Measurements from ENCODE around the gene UTF1.

The UTF1 gene

DNA sequence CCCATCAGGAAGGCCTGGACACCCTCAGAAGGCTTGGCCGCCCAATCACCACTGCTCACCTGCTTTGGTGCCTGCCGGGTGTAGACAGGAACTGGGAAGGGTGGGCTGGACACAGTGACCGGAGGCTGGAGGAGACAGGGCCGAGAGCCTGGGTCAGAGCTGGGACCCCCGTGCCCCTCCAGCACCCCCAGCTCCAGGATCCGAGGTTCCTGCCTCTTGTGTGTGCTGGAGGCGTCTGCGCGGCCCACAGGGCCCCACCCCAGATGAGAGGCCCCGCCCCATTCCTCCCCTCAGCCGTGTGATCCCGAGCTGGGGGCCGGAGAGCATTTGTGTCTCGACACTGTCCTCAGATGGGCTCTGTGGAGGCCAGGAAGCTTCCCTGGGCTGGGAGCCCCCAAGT, 37.3 kb downstream of the UTF1 start:
- DNase-seq = no peak

DNA sequence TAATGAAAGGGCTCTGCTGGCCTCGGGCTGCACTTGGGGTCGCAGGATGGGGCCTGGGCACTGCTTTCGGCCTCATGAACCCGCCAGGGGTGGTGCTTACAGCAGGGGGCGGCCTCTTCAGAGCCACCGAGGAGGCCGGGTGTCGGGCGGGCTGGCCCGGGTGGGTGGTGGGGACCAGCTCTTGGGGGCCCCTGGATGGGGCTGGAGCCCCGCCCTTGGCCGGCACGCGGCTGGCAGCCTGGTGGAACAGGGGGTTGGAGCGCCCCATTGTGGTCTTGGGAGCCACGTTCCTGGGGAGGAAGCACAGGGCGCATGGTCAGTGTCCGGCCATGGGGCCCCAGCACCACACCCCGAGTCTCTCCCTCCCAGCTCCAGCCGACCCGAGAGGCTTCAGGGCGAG, 37.8 kb downstream of the UTF1 start:
- DNase-seq = no peak

DNA sequence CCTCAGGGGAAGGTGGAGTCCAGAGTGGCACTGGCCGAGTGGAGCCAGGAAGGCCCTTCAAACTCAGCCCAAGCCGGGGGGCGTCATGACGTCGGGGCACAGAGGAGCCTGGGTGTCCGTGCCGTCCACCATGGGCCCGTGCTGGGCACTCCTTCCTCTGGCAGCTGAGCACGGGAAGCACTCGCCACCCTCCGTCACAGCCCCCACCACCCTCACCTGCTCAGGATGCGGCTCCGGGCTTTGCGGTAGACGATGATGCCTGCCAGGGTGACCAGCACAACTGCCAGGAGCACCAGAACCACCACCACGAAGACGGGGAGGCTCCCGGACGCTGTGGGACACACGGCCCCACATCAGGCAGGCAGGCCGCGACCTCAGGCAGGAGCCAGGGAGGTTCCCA, 38.5 kb downstream of the UTF1 start:
- no peak for DNase-seq

DNA sequence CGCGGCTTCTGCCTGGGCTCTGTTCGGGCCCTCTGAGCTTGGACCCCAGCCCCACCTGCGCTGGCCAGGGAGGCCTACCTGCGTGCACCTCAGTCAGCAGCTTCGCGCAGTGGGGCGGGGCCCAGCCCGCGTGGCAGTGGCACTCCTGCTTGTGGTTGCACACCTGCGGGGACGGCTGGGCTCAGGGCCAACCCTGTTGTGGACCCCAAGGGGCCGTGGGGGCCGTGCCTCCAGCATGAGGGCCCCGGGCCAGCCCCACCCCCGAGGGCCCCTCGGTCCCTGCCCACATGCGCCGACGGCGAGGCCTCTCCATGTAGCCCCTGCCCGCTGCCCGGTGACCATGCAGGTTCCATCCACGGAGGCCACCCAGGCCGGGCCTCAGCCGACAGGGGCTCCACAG, 39.4 kb downstream of the UTF1 start:
- no peak for DNase-seq

DNA sequence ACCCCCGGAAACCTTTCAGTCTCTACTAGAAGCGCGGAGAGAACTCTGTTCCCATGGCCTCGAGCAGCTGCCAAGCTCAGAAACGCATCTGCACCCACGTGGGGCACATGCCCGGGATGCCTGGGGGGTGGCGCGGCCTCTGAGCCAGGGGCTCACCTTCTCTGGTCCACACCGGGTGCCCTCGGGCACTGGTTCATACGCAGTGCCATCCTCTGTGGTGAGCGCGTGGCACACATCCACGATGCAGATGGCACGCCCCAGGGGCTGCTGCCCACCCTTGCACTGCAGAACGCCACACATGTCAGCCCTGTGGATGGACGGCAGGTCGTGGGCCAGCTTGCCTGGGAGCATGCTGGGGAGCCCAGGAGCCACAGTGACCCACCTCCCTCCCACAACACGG, 40.2 kb downstream of the UTF1 start:
- DNase-seq = no peak

DNA sequence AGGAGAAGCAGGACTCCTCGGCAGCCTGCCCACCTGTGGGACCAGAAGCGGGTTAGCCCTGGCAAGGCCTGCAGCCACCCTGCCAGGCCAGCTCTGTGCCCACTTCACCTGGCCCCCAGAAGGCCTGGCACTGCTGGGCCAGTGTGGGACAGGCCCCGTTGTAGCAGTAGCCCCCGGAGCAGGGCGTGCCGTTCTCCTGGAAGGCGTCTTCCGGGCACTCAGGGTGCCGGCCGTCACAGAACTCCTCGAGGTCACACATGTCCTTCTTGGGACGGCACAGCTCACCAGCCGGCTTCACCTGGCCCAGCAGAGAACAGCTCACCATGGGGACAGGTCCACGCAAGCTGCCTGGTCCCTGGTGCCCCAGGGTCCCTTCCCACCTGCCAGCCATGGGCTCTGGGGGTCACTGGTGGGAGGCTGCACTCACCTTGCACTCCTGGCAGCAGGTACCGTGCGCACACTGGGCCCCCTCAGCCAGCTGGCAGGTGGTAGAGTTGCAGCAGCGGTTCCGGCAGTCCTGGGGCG, 40.8 kb downstream of the UTF1 start:
- no peak for DNase-seq

DNA sequence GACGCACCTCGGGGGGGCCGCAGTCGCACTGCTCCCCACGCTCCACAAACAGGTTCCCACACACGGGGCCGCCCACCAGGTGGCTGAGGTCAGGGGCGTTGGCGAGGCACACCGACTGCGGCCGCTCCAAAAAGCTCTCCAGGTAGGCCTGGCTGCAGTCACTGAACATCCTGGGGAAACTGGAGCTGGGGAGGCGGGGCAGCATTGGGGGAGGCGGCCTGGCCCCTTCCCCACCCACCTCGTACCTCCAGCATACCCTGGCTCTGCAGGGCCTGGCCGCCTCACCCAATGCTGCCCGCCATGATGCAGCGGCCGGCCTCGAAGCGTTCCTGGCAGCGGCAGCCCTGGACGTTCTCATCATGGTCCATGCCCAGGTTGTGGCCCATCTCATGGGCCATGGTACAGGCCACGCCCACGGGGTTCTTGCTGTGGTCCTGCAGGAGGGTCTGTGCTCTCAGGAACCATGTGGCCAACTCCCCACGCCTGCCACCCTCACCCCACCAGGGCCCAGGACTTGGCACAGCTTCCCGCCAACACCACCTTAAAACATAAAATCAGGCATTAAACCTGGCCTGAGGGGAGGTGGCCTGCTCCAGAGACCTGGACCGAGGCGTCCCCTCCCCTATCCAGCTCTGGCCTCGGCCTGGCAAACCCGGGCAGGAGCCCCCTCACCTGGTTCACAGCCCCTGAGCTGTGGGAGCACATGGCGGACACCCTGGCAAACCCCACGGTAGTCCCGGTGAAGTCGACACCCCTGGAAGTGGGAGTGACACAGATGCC, 41.7 kb downstream of the UTF1 start:
- no peak for DNase-seq

DNA sequence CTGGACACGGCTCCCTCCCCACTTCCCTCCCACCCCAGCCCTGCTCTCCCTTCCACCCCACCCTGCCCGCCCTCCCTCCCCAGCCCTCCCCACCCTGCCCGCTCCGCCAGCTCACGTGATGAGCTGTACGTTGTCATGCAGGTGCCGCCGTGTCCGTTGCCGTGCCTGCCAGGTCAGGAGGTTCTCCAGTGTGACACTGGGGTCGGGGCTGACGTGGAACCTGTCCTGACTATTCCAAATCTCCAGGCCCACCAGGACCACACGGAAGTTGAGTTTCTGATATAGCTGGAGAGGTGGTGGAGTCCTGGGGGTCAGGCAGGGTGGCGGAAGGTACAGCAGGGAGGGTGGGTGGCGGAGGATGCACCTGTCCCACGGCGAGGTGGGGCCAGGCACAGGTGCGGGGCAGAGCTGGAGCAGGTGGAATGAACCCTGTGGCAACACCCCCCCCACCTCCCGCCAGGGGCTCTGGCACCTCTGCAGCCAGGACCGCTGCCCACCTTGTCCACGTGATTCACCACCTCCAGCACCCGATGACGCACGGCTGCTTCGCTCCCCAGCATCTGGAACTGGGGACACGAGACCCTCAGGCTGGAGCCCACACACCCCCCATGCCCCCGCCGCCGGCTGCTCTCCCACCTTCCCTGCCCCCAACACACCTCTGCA, 42.4 kb downstream of the UTF1 start:
- DNase-seq = no peak

DNA sequence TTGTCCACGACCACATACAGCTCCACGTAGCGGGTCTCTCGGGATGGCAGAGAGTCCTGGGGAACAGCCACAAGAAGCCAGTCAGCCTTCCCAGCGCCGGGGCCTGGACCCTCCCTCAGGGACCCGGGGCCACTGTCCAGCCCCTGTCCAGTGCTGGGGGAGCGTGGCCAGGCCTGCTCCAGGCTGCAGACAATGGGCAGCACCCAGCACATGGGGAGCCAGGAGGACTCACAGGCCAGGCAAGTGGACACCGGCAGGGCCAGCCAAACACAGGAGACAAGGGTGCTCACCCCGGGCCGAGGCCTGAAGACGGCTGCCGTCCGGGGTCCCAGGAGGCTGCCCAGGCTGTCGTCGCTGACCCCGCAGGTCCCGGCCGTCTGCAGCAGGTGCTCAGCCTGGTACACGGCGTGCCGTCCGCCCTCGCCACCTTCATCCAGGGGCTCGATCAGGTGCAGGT, 43.0 kb downstream of the UTF1 start:
- no peak for DNase-seq

DNA sequence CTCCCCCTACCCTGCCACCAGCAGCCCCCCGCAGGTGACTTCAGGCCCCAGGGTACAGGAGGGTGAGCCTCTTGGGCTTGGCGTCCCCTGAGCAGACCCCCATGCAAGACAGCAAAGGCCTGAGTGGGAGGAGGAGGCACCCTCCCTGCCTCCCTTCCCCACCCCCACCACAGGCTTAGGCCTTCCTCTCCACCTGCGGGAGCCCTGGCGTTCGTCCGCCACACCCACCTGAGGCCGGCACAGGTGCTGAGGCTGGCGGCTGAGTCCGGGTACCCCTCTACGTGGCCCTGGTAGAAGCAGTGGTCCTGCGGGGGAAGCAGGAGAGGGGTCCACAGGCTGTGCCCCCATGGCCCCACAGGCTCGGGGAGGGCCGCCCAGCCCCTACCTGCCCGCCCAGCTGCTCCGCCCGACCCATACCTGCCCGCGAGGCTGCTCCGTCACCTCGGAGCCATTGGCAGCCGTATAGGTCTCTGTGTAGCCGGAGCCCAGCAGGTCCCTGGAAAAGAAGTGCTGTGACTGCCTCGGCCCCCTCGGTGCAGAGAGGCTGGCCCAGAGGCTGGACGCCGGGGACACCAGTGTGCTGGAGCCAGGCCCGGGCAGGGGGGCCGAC, 43.6 kb downstream of the UTF1 start:
- no peak for DNase-seq

DNA sequence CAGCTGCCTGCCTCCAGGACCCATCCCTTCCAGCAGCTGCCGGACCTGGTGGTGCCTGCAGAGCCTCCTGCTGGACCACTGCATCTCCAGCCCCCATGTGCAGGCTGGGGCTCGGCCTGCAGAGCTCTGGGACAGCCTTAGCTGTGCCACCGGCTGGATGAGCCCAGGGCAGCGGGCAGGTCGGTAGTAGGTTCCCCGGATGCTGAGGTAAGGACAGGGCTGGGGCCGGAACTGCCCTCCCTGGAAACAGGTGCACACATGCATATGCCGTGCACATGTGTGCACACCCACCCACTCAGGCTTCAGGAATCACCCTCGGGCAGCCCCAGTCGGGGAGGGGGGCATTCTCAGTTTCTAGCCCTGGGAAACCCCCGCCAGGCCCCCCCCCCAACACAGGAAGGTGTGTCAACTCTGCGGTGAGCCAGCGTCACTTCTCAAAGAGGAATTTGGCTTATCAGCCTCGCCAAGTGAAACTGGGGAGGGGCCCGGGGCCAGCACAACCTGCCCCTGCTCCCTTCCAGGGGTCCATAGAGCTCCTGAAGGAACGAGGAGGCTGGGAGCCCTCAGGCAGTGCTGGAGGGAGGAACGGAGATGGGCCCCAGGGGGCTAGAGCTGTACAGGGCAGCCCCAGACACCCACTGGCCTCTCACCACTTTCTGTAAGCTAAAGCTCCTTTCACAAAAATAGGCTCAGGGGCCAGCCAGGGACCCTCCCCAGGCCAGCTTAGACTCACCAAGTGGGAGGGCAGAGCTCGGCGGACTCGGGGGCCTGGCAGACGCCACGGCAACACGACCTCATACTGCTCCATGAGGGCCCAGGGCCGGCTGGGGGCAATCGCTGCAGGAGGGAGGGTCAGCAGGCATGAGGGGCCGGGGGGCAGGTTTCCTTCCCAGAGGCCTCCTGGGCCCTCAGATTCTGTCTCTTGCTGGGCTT, 45.0 kb downstream of the UTF1 start:
- no peak for DNase-seq

DNA sequence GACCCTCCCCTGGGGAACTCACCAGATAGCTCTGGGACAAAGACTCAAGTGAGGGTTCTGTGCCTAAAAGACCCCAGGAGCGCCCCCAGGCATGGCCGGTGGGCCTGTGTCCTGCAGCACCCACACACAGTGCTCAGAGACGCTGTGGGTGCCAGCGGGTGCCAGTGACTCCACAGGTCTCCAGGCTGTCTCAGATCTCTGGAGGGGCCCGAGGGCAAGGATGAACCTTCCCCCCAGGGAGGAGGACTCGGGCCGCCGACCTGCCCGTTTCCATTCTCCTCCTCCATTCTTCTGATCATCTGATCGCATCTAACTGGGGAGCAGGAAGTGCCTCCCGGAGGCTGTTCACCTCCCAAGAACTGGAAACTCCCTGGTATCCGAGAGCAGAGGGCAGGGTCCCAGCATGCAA, 45.7 kb downstream of the UTF1 start:
- DNase-seq = no peak

DNA sequence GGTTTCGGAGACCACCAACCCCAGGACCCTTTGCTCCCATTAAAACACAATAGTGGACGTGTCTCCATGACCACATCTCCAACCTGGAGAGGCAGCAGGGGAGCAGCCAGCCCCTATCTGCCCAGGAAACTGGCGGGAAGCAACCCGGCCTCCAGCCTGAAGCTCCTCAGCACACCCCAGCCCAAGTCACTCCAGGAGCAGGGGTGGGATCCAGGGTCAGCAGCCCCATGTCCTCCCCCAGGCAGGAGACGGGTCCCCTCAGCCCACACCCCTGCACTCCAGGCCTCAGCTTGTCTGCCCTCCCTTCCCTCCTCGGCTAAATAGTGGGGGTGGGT, 46.0 kb downstream of the UTF1 start:
- DNase-seq = no peak

DNA sequence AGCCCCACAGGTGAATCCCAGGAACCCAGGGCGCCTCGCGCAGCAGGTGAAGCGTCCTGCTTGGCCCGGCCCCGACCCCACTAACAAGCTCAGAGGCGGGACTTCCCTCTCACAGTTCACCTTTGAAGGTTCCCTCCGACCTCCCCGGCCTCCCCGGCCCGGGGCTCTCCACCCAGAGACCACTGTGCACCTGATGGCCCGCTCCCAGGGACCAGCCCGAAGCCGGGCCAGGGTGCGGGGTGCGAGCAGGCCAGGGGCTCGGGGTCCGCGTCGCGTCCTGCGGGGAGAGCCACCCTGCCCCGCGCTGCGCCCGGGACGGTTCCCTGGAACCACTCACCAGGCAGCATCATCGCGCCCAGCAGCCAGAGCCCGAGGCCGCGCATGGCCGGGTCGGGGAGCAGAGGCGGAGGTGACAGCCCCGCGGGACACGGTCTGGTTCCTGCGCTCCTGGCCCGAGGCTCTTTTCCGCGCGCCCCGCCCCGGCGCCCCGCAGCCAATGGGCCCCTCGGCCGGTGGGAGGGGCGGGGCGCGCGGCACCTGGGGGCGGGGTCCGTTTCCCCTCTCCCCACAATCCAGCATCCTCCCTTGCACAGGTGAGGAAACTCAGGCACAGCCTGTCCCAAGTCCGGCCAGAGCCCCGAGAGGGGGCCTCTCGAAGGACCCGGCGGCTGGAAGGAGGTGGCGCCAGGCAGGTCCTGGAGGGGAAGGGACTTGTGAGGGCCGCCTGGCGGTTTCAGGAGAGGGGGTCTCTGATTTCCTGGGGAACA, 46.6 kb downstream of the UTF1 start, which contains the start of gene ADAM8:
Gene ADAM8 (minus strand): TSS at position 434 of the 767 bp plus-strand sequence. CDS start 51 bp downstream, at position 383.
- DNase-seq = no peak

DNA sequence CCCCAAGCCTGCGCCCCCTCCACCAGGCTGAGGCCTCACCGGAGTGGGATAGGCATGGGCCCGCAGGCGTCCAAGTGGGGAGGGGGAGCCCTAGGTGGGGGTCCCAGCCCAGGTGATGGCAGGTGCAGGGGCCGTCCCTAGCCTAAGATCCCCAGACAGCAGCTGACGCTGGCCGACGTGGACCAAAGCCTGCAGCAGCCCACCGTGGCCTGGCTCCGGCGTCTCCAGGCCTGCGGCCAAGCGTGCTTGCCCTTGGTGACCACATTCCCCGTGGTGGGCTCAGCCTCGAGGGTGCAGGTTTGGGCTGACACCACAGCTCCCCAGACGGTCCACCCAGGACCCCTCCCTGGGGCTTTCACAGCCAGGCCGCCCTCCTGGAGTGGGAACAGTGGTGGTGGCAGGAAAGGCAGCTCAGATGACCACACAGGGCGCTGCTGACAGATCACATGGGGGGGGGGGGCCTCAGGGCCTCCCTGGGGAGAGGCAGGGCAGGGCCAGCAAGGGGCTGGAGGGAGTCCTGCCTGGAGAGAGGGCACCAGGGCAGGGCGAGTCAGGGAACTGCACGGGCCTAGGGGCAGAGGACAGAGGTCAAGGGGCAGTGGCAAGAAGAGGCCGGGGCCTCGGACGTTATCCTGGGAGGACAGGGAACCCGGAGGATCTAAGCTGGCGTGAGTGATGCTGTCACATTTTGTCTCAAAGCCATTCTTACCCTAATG, 47.4 kb downstream of the UTF1 start:
- no peak for DNase-seq

DNA sequence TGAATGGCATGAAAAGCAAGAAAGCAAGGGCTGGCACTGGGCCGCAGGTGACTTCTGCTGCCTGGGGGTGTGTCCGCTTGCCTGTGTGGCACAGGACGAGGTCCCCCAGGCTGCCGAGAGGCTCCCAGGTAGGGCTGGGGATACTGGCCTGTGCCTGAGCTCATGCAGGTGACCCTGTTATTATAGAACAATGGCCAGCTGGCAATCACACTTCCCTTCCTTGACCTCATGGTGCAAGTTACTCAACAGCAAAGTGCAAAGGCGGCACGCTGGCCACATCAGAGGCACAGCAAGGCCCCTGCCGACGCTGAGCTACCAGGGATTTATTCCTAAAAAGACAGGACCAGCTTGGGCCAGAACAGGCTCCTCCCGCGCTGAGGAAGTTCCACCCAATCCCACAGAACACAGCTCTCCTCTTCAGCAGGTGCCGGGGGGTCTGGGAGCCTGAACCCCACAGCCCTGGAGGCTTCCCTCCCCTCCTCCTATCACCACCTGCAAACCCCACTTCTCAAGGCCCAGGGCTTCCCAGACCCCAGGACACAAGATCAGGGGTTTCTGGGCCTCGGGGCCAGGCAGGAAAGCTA, 48.1 kb downstream of the UTF1 start:
- no peak for DNase-seq

DNA sequence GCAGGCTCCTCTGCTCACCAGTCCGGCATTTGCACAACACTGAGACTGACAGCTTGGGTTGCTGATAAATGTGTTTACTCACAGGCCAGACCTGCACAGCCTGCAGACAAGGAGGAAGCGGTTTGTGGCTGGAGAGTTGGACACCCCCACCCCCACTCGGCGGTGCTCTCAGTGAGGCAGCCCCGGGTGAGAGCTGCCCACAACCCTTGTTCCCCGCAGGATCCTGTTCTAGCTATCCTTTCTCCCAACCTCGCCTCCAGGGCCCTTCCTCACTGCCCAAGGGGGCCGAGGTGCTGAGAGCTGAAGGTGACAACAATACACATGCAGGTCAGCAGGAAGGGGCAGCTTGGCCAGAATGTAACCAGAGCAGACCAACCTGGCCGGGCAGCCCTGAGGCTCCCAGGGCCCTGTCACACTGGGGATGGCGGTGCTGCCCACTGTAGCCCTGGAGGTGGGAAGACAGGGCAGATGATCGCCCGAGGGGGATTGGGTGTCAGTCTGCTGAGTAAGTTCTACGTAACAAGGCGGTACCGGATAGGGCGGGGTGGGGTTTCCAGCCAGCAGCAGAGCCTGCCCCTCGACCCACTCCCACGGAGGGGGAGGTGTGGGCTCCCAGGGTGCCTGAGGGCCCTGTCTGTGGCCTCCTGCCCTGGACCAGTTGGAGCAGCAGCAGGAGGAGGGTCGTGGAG, 48.7 kb downstream of the UTF1 start:
- no peak for DNase-seq

DNA sequence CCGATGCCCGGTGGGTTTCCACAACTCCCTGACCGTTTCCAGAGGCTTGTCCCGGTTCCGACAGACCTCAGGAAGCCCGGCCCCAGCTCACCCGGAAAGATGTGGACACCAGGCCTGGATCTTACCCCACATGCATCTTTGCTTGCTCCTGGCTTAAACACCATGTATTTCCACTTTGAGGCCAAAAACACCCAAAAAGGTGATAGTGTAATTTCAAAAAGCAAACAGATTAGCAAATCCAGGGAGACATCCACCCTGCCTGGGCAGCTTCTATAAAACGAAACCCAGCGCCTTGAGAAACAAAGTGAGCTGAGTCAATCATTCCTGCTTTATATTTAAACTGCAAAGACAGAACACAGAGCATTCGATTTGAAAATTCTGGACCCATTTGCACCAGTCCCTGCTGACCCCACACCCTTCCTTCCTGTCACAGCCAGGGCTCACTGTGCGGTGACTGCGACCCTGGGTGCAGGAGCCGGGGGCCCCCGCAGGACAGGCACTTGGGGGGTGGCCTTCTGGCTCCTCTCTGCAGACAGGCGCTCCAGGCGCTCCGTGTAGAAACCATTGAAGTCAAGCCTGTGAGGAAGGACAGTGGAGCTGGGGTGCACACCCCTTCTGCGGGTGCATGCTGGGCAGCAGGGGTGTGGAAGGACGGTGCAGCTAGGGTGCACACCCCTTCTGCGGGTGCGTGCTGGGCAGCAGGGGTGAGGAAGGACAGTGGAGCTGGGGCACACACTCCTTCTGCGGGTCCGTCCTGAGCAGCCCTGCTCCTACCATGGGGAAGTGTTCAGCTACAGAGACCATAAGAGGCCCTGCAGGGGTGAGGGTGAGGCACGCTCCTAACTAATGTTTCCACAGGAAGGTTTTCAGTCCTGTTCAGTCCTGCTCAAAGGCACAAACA, 49.6 kb downstream of the UTF1 start:
- no peak for DNase-seq

DNA sequence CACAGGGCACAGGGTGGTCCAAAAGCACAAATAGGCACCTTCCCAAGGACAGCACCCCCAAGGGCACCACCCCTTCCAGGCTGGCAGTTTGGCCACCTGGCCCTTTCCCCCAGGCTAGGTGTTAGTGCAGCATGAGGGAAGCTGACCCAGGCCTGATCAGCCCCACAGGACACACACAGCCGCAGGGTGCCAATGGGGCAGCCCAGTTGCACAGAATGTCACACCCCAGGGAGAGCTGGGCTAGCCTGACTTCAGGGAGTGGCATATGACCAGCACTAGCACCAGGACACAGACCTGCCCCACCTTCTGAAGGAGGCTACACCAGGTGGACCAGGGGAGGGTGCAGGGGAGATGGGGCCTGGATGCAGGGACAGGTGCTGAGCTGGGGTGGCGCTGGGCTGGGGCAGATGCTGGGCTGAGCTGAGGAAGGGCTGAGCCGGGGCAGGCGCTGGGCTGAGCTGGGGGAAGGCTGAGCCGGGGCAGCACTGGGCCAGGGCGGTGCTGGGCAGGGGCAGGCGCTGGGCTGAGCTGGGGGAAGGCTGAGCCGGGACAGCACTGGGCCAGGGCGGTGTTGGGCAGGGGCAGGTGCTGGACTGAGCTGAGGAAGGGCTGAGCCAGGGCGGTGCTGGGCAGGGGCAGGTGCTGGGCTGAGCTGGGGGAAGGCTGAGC, 50.5 kb downstream of the UTF1 start:
- DNase-seq = no peak
